DMS53 treated with DMSO at 0.1 percent for 48 hours (cell line): ENCODE results near the gene LRP5.

Source experiments
- DNase-seq: peaks from one replicate; lab custom pipeline; 2025; ENCODE audit not compliant: unreplicated experiment; lab: John Stamatoyannopoulos, UW

LRP5 gene

GRCh38 chr11:68312117-68312779 lies at the start of gene LRP5:
LRP5 (plus strand) TSS chr11:68312591; CDS start chr11:68312715, 124 bp downstream.
- peak; percentile 25 for DNase-seq

GRCh38 chr11:68263444-68264035 lies 48.9 kb upstream of the LRP5 start:
- DNase-seq, result no peak

DNA sequence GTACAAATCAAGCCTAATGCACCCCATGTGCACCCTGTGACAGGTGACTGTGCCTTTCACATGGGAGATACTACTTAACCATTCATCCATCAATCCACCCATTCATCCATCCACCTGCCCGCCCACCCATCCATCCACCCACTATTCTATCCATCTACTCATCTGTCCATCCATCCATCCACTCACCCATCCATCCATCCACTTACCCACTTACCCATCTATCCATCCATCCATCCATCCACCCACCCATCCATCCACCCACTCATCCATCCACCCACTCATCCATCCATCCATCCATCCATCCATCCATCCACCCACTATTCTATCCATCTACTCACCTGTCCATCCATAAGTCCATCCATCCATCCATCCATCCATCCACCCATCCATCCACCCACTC lies 48.1 kb upstream of the LRP5 start:
- DNase-seq, result no peak

GRCh38 chr11:68264741-68265540 lies 47.5 kb upstream of the LRP5 start:
- no peak for DNase-seq

- no peak for DNase-seq
Measured at GRCh38 chr11:68266121-68266891, 46.1 kb upstream of the LRP5 start.

DNA sequence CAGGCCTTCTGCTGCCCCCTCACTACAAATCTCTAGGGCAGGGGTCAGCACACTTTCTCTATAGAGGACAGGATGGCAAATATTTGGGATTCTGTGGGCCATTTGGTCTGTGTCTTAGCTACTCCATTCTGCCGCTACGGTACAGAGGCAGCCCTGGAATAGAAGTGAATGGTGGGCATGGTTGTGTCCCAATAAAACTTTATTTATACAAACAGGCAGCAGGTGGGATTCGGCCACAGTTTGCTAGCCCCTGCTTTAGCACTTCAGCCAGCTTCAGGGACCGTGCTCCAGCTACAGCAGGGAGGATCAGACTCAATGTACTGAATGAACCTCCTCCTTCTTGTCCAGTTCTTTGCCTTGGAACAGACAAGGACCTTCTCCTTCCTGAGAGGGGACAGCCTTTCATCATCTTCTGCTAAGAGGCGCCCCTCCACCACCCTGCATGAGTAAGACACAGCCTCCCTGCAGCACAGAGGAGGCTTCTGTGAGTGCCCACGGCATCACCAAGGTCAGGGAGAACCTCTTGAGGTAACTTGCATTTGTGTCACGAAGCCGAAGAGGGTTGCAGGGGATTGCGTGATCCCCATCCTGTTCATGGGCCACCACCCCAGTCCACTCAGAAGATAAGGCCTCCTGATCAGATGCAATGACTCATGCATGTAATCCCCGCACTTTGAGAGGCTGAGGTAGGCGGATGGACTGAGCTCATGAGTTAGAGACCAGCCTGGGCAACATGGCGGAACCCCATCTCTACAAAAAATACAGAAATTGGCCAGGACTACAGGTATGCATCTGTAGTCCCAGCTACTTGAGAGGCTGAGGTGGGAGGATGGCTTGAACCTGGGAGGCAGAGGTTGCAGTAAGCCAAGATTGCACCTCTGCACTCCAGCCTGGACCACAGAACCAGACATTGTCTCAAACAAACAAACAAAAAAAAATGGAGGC lies 45.2 kb upstream of the LRP5 start:
- no peak for DNase-seq

GRCh38 chr11:68267881-68268240 lies 44.5 kb upstream of the LRP5 start:
- DNase-seq, result no peak

GRCh38 chr11:68269414-68270081 lies 42.8 kb upstream of the LRP5 start:
- no peak for DNase-seq

- DNase-seq, result no peak
Measured at GRCh38 chr11:68270196-68271022, 42.0 kb upstream of the LRP5 start.

- DNase-seq, result peak; percentile 55
Measured at GRCh38 chr11:68271023-68271780, 41.2 kb upstream of the LRP5 start.

DNA sequence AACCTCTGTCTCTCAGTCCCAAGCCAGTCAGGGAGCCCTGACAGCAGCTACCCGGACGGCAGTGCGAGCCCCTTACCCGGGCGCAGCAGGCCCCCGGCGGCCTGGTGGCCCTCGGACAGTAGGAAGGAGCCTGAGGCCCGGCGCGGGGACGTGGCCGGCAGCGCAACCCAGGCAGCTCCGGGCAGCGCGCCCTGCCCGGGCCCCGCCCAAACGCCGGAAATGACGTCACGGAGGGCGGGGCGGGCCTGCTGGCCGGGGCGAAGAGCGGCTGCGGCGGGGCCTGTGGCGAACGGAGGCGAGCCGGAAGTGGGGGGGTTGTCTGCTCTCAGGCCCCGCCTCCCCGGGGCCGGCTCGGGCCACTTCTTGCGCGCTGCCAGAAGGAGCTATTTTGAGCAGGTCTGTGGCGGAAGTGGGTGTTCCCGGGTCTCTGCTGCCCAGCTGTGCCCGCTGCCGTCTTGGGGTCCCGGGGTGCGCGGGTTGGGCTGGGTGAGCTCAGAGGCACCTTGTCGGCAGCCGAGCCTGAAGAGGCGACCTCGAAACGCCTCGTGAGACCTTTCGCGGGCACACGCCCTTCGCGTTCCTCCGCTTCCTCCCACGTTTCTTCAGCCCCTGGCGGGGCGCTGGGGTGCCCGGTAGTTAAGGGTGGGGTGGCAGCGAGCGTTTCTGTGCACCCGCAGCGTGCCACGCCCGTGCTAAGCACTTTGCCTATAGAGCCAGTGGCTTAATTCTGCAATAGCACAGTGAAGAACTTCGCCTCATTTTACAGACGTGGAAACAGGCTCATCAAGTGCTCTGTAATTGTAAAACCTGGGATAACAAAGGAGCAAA lies 40.4 kb upstream of the LRP5 start, which contains the start of gene C11orf24:
Gene C11orf24 (minus strand): TSS at position 193 of the 828 bp plus-strand sequence. CDS start 8,206 bp downstream, outside the sequence.
- DNase-seq, result peak; percentile 97

DNA sequence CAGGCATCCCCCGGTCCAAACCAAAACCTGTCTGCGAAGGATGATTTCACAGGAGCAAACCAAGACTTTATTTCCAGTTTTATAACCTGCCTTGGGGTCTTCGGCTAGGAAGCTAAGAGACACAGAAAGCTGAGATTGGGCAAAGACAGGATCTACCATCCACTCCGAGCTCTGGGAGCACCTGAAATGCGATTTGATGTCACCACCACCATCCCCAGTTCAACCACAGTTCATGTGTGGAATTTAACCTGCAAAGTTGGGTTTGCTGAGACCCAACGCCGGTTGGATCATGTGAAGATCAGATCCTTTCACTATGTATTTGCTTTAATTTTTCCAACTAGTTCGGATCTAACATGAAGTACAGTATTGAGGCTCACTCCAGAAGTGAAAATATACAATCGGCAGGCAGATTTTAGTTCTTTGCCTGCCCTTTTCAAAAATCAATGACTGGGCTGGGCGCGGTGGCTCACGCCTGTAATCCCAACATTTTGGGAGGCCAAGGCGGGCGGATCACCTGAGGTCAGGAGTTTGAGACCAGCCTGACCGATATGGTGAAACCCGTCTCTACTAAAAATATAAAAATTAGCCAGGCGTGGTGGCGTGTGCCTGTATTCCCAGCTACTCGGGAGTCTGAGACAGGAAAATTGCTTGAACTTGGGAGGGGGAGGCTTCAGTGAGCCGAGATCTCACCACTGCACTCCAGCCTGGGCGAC lies 39.2 kb upstream of the LRP5 start:
- DNase-seq, result no peak

DNA sequence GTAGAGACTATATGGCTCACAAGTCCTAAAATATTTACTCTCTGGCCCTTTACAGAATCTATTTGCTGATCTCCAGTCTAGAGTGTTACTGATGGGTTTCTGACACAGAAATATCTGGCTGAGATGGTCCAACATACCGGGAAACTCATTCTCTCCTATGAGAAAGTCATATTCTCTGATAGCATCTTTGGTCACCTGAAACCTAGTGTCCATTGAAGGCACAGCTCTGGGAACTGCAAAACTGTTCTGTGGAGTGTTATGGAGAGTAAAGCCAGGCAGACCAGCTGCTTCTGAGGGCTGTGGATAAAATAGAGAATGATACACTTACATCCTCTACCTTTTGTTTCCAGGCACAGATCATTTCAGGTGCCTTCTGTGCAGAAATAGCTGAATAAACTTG lies 38.1 kb upstream of the LRP5 start:
- DNase-seq, result no peak

GRCh38 chr11:68275721-68276507 lies 36.5 kb upstream of the LRP5 start:
- no peak for DNase-seq

- DNase-seq, result no peak
Measured at GRCh38 chr11:68276861-68277260, 35.5 kb upstream of the LRP5 start.

DNA sequence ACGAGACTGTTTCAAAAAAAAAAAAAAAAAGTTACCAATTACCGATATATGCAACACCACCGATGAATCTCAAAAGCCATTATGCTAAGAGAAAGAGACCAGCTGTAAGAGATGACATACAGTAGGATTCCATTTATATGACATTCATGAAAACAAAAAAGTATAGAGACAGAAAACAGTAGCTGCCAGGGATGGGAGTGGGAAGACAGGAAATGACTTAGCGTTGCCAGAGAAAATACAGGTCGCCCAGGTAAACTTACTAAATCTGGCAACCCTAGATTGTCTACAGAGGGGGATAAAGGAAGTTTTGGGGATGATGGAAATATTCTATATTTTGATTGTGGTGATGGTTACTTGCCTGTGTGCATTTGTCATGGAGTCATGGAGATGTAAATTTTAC lies 32.7 kb upstream of the LRP5 start:
- DNase-seq, result no peak
